Loucy (cell line): ENCODE results near the gene PGBD5.

Experiments used
- H2AFZ ChIP-seq: fragments of 200-600 bp; sonication (generic); 2 replicates; pipeline ENCODE4 v1.6.0; 2016; ENCODE audit warnings: antibody characterized with exemption, mild to moderate bottlenecking, low read length, moderate library complexity
- H3F3A ChIP-seq: fragments of 200-600 bp; 2 replicates; pipeline ENCODE4 v1.6.0; 2016; ENCODE audit warnings: antibody characterized with exemption, low read depth, mild to moderate bottlenecking
- H3K27me3 ChIP-seq: fragments of 200-600 bp; sonication (generic); 2 replicates; pipeline ENCODE4 v1.6.1; 2014; ENCODE audit warnings: low read length, mild to moderate bottlenecking; ENCODE audit not compliant: insufficient read depth, poor library complexity, severe bottlenecking
- H3K36me3 ChIP-seq: fragments of 200-600 bp; sonication (generic); 2 replicates; pipeline ENCODE4 v1.6.1; 2016; ENCODE audit warnings: low read length; ENCODE audit not compliant: insufficient read depth
- H3K4me1 ChIP-seq: fragments of 200-600 bp; sonication (generic); 2 replicates; pipeline ENCODE4 v1.5.1; 2014; ENCODE audit warnings: low read length, mild to moderate bottlenecking; ENCODE audit not compliant: insufficient read depth, poor library complexity, severe bottlenecking
- H3K4me2 ChIP-seq: fragments of 200-600 bp; sonication (generic); 2 replicates; pipeline ENCODE4 v1.6.0; 2014; ENCODE audit warnings: antibody characterized with exemption, low read length, low read depth, mild to moderate bottlenecking; ENCODE audit not compliant: poor library complexity, severe bottlenecking
- H3K4me3 ChIP-seq: fragments of 200-600 bp; sonication (generic); 2 replicates; pipeline ENCODE4 v1.5.1; 2014; ENCODE audit warnings: low read length, mild to moderate bottlenecking, mixed read lengths; ENCODE audit not compliant: poor library complexity, severe bottlenecking
- H3K79me2 ChIP-seq: fragments of 200-600 bp; sonication (generic); 2 replicates; pipeline ENCODE4 v1.6.1; 2014; ENCODE audit warnings: low read length; ENCODE audit not compliant: insufficient read depth
- H3K9ac ChIP-seq: fragments of 200-600 bp; sonication (generic); 2 replicates; pipeline ENCODE4 v1.6.0; 2014; ENCODE audit warnings: mild to moderate bottlenecking, low read depth, low read length, moderate library complexity; ENCODE audit not compliant: poor library complexity, severe bottlenecking
- H3K9me2 ChIP-seq: fragments of 200-600 bp; sonication (generic); replicated peaks from 2 replicates; pipeline ENCODE4 v1.6.1; 2016; ENCODE audit warnings: low read depth, low read length, mixed read lengths
- H3K9me3 ChIP-seq: fragments of 200-600 bp; sonication (generic); 2 replicates; pipeline ENCODE4 v1.6.1; 2014; ENCODE audit warnings: mild to moderate bottlenecking, antibody characterized with exemption, low read length, low read depth; ENCODE audit not compliant: insufficient read depth
- H4K20me1 ChIP-seq: fragments of 200-600 bp; sonication (generic); 2 replicates; pipeline ENCODE4 v1.6.0; 2014; ENCODE audit warnings: antibody characterized with exemption, low read length, mild to moderate bottlenecking; ENCODE audit not compliant: insufficient read depth, poor library complexity, severe bottlenecking
- EZH2phosphoT487 ChIP-seq: fragments of 200-600 bp; IDR thresholded peaks from 2 replicates; pipeline ENCODE4 v1.6.1; 2018; ENCODE audit warnings: antibody characterized with exemption, mild to moderate bottlenecking, moderate library complexity, borderline replicate concordance
- TF ChIP-seq, protein P1 (sequence below): fragments of 200-600 bp; sonication (generic); conservative IDR thresholded peaks from 2 replicates; pipeline ENCODE4 v1.5.1; 2014; ENCODE audit warnings: mild to moderate bottlenecking, antibody characterized with exemption, low read length

The PGBD5 gene

DNA sequence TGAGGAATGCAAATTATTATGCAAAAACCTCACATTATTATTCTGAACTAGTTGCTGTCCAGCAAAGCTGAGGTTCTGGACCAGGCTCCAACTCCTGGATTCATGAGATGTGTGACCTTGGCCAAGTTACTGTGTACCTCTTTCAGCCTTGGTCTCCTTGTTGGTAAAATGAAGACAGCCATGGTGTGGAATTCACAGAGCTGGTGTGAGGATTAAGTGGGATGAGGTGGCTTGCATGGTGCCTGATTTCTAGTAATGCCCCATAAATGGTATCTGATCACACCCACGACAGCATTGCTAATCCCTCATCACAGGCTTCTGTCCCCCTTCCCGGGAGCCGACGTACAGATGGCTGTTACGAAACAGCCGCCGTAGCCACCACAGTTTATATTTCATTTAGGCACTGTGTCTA lies 59.6 kb downstream of the PGBD5 start:
- Histone ChIP-seq H3K9me3 (no peaks in the 10 kb centered on the region), H3K9ac (no peak overlapping the region), H3K4me1 (no peaks in the 10 kb centered on the region), H3K36me3 (no peaks in the 10 kb centered on the region), H3K9me2 (no peaks in the 10 kb centered on the region), H4K20me1 (no peaks in the 10 kb centered on the region), H2AFZ (no peak overlapping the region), H3K27me3 (no peaks in the 10 kb centered on the region), H3K4me2 (no peak overlapping the region), H3K4me3 (no peak overlapping the region), H3K79me2 (no peaks in the 10 kb centered on the region), H3F3A (no peaks in the 10 kb centered on the region)
- TF ChIP-seq EZH2phosphoT487 = no peak
- TF ChIP-seq, protein P1, sequence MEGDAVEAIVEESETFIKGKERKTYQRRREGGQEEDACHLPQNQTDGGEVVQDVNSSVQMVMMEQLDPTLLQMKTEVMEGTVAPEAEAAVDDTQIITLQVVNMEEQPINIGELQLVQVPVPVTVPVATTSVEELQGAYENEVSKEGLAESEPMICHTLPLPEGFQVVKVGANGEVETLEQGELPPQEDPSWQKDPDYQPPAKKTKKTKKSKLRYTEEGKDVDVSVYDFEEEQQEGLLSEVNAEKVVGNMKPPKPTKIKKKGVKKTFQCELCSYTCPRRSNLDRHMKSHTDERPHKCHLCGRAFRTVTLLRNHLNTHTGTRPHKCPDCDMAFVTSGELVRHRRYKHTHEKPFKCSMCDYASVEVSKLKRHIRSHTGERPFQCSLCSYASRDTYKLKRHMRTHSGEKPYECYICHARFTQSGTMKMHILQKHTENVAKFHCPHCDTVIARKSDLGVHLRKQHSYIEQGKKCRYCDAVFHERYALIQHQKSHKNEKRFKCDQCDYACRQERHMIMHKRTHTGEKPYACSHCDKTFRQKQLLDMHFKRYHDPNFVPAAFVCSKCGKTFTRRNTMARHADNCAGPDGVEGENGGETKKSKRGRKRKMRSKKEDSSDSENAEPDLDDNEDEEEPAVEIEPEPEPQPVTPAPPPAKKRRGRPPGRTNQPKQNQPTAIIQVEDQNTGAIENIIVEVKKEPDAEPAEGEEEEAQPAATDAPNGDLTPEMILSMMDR = no peak

DNA sequence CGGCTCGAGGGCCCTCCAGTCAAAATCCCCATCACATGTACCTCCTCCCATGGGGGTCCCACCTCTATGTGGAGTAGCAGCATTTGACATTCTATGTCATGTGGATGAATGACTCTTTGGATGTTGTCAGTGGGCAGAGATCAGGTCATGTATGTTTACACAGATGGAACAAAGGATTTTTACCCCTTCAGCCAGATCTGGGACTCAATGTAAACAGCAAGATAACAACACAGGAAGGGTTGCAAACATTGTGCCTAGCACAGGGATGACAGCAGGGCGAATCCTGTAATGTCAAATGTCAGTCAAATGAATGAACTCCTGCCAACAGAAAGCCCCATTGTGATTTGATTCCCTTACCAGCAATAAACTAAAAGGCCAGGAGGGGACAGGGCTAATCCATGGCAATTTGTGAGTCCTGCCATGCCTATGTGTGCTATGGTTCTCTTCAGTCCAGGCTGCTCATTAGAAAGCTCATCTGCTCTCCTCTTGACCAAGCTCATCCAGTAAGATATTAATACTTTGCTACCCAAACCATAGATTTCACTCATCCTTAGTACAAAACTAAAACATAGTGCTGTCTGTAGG lies 60.3 kb downstream of the PGBD5 start:
- Histone ChIP-seq H4K20me1 (no peaks in the 10 kb centered on the region), H3F3A (no peaks in the 10 kb centered on the region), H3K36me3 (no peaks in the 10 kb centered on the region), H2AFZ (no peak overlapping the region), H3K4me2 (no peak overlapping the region), H3K4me3 (no peak overlapping the region), H3K4me1 (no peaks in the 10 kb centered on the region), H3K79me2 (no peaks in the 10 kb centered on the region), H3K27me3 (no peaks in the 10 kb centered on the region), H3K9ac (no peak overlapping the region), H3K9me2 (no peaks in the 10 kb centered on the region), H3K9me3 (no peaks in the 10 kb centered on the region)
- TF ChIP-seq EZH2phosphoT487 = no peak
- TF ChIP-seq, protein P1 = peak; percentile 34

DNA sequence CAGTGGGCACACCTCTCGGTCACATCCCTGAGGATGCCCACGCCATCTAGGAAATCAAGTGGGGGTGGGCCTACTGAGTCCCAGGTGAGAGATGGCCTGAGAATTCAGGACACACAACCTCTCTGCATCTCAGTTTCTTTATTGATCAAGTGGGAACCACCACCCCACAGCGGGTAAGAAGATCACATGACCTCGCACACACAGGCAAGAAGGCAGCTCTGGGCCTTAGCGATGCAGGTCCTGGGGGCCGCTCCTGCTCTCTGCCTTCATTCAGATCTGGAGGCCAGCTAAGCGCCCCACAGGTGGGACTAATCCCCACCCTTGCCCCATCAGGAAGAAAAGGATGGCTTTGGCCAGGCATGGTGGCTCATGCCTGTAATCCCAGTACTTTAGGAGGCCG lies 63.2 kb downstream of the PGBD5 start:
- H4K20me1 ChIP-seq = no peaks in the 10 kb centered on the region
- H3K4me2 ChIP-seq = no peak overlapping the region
- no peaks in the 10 kb centered on the region for H3K9me3 ChIP-seq
- no peak overlapping the region for H2AFZ ChIP-seq
- H3K9me2 ChIP-seq = no peaks in the 10 kb centered on the region
- no peaks in the 10 kb centered on the region for H3K36me3 ChIP-seq
- no peak overlapping the region for H3K9ac ChIP-seq
- H3K4me1 ChIP-seq = no peaks in the 10 kb centered on the region
- H3K27me3 ChIP-seq = no peaks in the 10 kb centered on the region
- no peaks in the 10 kb centered on the region for H3K79me2 ChIP-seq
- no peak overlapping the region for H3K4me3 ChIP-seq
- TF ChIP-seq, protein P1 = no peak
- no peak for TF ChIP-seq EZH2phosphoT487
- no peaks in the 10 kb centered on the region for H3F3A ChIP-seq
